Measurements from ENCODE around the gene USP17L17. TPM values are rescaled to one million over a fixed set of nuclear protein-coding genes. Genes with fewer than 3 reads are reported as not detected.
"Not testable (repeated sequence)": the region's sequence is repeated elsewhere in the genome, so short reads cannot be mapped to it uniquely, and the experiment has no call there.

The USP17L17 gene
- polyA plus RNA-seq, 2 donors, result not detected

- H3K4me1 ChIP-seq (ENCODE audit: control insufficient read depth in 2 of 2, insufficient read depth in 2 of 2, low read length in 1 of 2); H3K9me3 ChIP-seq (ENCODE audit: control insufficient read depth in 2 of 2, insufficient read depth in 1 of 2, low read depth in 1 of 2, low read length in 1 of 2); H3K4me3 ChIP-seq (ENCODE audit: low read depth in 1 of 2, low read length in 2 of 2); H3K27ac ChIP-seq (ENCODE audit: low read depth in 2 of 2, low read length in 1 of 2); H3K27me3 ChIP-seq (ENCODE audit: control insufficient read depth in 1 of 2, insufficient read depth in 2 of 2, low read length in 2 of 2); H3K36me3 ChIP-seq (ENCODE audit: control insufficient read depth in 2 of 2, insufficient read depth in 2 of 2, low read length in 1 of 2): not testable (repeated sequence)
- no CpG with 5 or more reads among the region's 13 CpGs for WGBS, 2 donors
Observed at GRCh38 chr4:9253078-9253477, 9.4 kb downstream of the USP17L17 start, which contains the start of gene USP17L19. Gene USP17L19 (plus strand): TSS chr4:9253378. CDS start chr4:9253378, 0 bp downstream.

- H3K36me3 ChIP-seq (ENCODE audit: control insufficient read depth in 2 of 2, insufficient read depth in 2 of 2, low read length in 1 of 2); H3K27ac ChIP-seq (ENCODE audit: low read depth in 2 of 2, low read length in 1 of 2); H3K9me3 ChIP-seq (ENCODE audit: control insufficient read depth in 2 of 2, insufficient read depth in 1 of 2, low read depth in 1 of 2, low read length in 1 of 2); H3K27me3 ChIP-seq (ENCODE audit: control insufficient read depth in 1 of 2, insufficient read depth in 2 of 2, low read length in 2 of 2); H3K4me1 ChIP-seq (ENCODE audit: control insufficient read depth in 2 of 2, insufficient read depth in 2 of 2, low read length in 1 of 2); H3K4me3 ChIP-seq (ENCODE audit: low read depth in 1 of 2, low read length in 2 of 2): not testable (repeated sequence)
- WGBS, 2 donors, result no CpG with 5 or more reads among the region's 15 CpGs
Observed at GRCh38 chr4:9257824-9258223, 14.1 kb downstream of the USP17L17 start, which contains the start of gene USP17L20. Gene USP17L20 (plus strand): TSS chr4:9258124. CDS start chr4:9258124, 0 bp downstream.

GRCh38 chr4:9262572-9262971 is 18.9 kb downstream of the USP17L17 start, which contains the start of gene USP17L21:
Gene USP17L21 (plus strand): TSS chr4:9262872. CDS start chr4:9262872, 0 bp downstream.
- not testable (repeated sequence) for H3K4me1 ChIP-seq (ENCODE audit: control insufficient read depth in 2 of 2, insufficient read depth in 2 of 2, low read length in 1 of 2); H3K27me3 ChIP-seq (ENCODE audit: control insufficient read depth in 1 of 2, insufficient read depth in 2 of 2, low read length in 2 of 2); H3K36me3 ChIP-seq (ENCODE audit: control insufficient read depth in 2 of 2, insufficient read depth in 2 of 2, low read length in 1 of 2); H3K9me3 ChIP-seq (ENCODE audit: control insufficient read depth in 2 of 2, insufficient read depth in 1 of 2, low read depth in 1 of 2, low read length in 1 of 2); H3K4me3 ChIP-seq (ENCODE audit: low read depth in 1 of 2, low read length in 2 of 2); H3K27ac ChIP-seq (ENCODE audit: low read depth in 2 of 2, low read length in 1 of 2)
- WGBS, 2 donors, result no CpG with 5 or more reads among the region's 13 CpGs

GRCh38 chr4:9267319-9267718 is 23.6 kb downstream of the USP17L17 start, which contains the start of gene USP17L22:
Gene USP17L22 (plus strand): TSS chr4:9267619. CDS start chr4:9267619, 0 bp downstream.
- H3K4me3 ChIP-seq (ENCODE audit: low read depth in 1 of 2, low read length in 2 of 2); H3K9me3 ChIP-seq (ENCODE audit: control insufficient read depth in 2 of 2, insufficient read depth in 1 of 2, low read depth in 1 of 2, low read length in 1 of 2); H3K36me3 ChIP-seq (ENCODE audit: control insufficient read depth in 2 of 2, insufficient read depth in 2 of 2, low read length in 1 of 2); H3K27me3 ChIP-seq (ENCODE audit: control insufficient read depth in 1 of 2, insufficient read depth in 2 of 2, low read length in 2 of 2); H3K27ac ChIP-seq (ENCODE audit: low read depth in 2 of 2, low read length in 1 of 2); H3K4me1 ChIP-seq (ENCODE audit: control insufficient read depth in 2 of 2, insufficient read depth in 2 of 2, low read length in 1 of 2): not testable (repeated sequence)
- no CpG with 5 or more reads among the region's 15 CpGs for WGBS, 2 donors

GRCh38 chr4:9271719-9272118 is 28.0 kb downstream of the USP17L17 start:
- not testable (repeated sequence) for H3K27me3 ChIP-seq (ENCODE audit: control insufficient read depth in 1 of 2, insufficient read depth in 2 of 2, low read length in 2 of 2); H3K9me3 ChIP-seq (ENCODE audit: control insufficient read depth in 2 of 2, insufficient read depth in 1 of 2, low read depth in 1 of 2, low read length in 1 of 2); H3K27ac ChIP-seq (ENCODE audit: low read depth in 2 of 2, low read length in 1 of 2); H3K4me3 ChIP-seq (ENCODE audit: low read depth in 1 of 2, low read length in 2 of 2); H3K36me3 ChIP-seq (ENCODE audit: control insufficient read depth in 2 of 2, insufficient read depth in 2 of 2, low read length in 1 of 2); H3K4me1 ChIP-seq (ENCODE audit: control insufficient read depth in 2 of 2, insufficient read depth in 2 of 2, low read length in 1 of 2)
- 82 to 87% methylated on average over 5 of the region's 10 CpGs for WGBS, 2 donors

Other genes starting within 250 kb of the USP17L17 start
- not detected for gene FAM90A26, start 73.5 kb upstream of the USP17L17 start, polyA plus RNA-seq
- not detected for gene USP17L10, start 33.2 kb upstream of the USP17L17 start, polyA plus RNA-seq
- gene USP17L11, start 28.5 kb upstream of the USP17L17 start, polyA plus RNA-seq, result not detected
- not detected for gene USP17L12, start 23.7 kb upstream of the USP17L17 start, polyA plus RNA-seq
- not detected for gene USP17L13, start 19.0 kb upstream of the USP17L17 start, polyA plus RNA-seq
- gene USP17L15, start 9.5 kb upstream of the USP17L17 start, polyA plus RNA-seq, result not detected
- gene USP17L18, start 4.8 kb downstream of the USP17L17 start, polyA plus RNA-seq, result not detected
- not detected for gene USP17L19, start 9.5 kb downstream of the USP17L17 start, polyA plus RNA-seq
- gene USP17L20, start 14.2 kb downstream of the USP17L17 start, polyA plus RNA-seq, result not detected
- not detected for gene USP17L21, start 19.0 kb downstream of the USP17L17 start, polyA plus RNA-seq
- gene USP17L22, start 23.7 kb downstream of the USP17L17 start, polyA plus RNA-seq, result not detected
- gene USP17L24, start 81.3 kb downstream of the USP17L17 start, polyA plus RNA-seq, result not detected
- not detected for gene USP17L25, start 86.0 kb downstream of the USP17L17 start, polyA plus RNA-seq
- gene USP17L26, start 90.8 kb downstream of the USP17L17 start, polyA plus RNA-seq, result not detected
- gene USP17L5, start 95.5 kb downstream of the USP17L17 start, polyA plus RNA-seq, result not detected
- gene USP17L27, start 100.3 kb downstream of the USP17L17 start, polyA plus RNA-seq, result not detected
- not detected for gene USP17L28, start 105.0 kb downstream of the USP17L17 start, polyA plus RNA-seq
- not detected for gene USP17L29, start 109.8 kb downstream of the USP17L17 start, polyA plus RNA-seq
- gene USP17L30, start 119.2 kb downstream of the USP17L17 start, polyA plus RNA-seq, result not detected
- not detected for gene DEFB131A, start 200.5 kb downstream of the USP17L17 start, polyA plus RNA-seq